Measurements from ENCODE around the gene CHERP.
"Not testable (repeated sequence)": the region's sequence is repeated elsewhere in the genome, so short reads cannot be mapped to it uniquely, and the experiment has no call there.

GRCh38 chr19:16486476-16486875 lies 55.8 kb downstream of the CHERP start:
- not testable (repeated sequence) for TF ChIP-seq EZH2phosphoT487 (IDR thresholded peaks at IDR 0.05; ENCODE audit: borderline replicate concordance, low read depth, low read length); CTCF (conservative IDR thresholded peaks at IDR 0.05; ENCODE audit: low read length)
